Breast epithelium (tissue), 4 donors: ENCODE data around the gene MYH9. TPM values are rescaled to one million over a fixed set of nuclear protein-coding genes. Genes with fewer than 3 reads are reported as not detected.

Source experiments
- DNase-seq, 2 donors: peaks; one replicate each; pipeline ENCODE4 v3.0.0-alpha.2; 2019; ENCODE audit warnings: low spot score in 2 of 2
- H3K27ac ChIP-seq, 2 donors: fragments of 200-600 bp; sonication (generic) in 1 of 2; one replicate each; pipeline ENCODE4 v1.5.1; 2016 to 2019; ENCODE audit warnings: mild to moderate bottlenecking in 1 of 2
- H3K27me3 ChIP-seq, 2 donors: fragments of 200-600 bp; sonication (generic) in 1 of 2; one replicate each; pipeline versions ENCODE4 v1.5.1 to v1.6.0; 2017 to 2019; ENCODE audit warnings: control low read depth in 1 of 2, mild to moderate bottlenecking in 1 of 2
- H3K36me3 ChIP-seq: fragments of 200-600 bp; one replicate; pipeline ENCODE4 v1.5.1; 2019
- H3K4me1 ChIP-seq, 2 donors: fragments of 200-600 bp; sonication (generic); one replicate each; pipeline ENCODE4 v1.5.1; 2016 to 2019; ENCODE audit warnings: control low read depth in 1 of 2
- H3K4me3 ChIP-seq, 3 donors: fragments of 200-600 bp; sonication (generic); 1 replicate in 2 of 3; 2 replicates in 1 of 3; pipeline ENCODE4 v1.5.1; 2016 to 2019; ENCODE audit warnings: mild to moderate bottlenecking in 3 of 3, moderate library complexity in 2 of 3
- H3K9me3 ChIP-seq, 2 donors: fragments of 200-600 bp; sonication (generic) in 1 of 2; one replicate each; pipeline ENCODE4 v1.5.1; 2016 to 2019; ENCODE audit warnings: control low read depth in 1 of 2
- POLR2A ChIP-seq: fragments of 450-650 bp; IDR thresholded peaks from one replicate; pipeline ENCODE4 v1.6.1; 2016; ENCODE audit warnings: antibody characterized with exemption, mild to moderate bottlenecking, moderate library complexity
- POLR2AphosphoS5 ChIP-seq, 3 donors: sonication (generic); formaldehyde crosslinking; IDR thresholded peaks; one replicate each; pipeline ENCODE4 v1.6.1; 2017; ENCODE audit warnings: antibody characterized with exemption in 3 of 3
- intact Hi-C: fragments of 100-400 bp; cut with DNase I; formaldehyde crosslinking; loops from one replicate; pipeline ENCODE4 v1.15.1; 2023; ENCODE audit warnings: low total_unique reads
- total RNA-seq, 3 donors: library from RNA; depleted of rRNA; stranded (reverse); fragments of >200 nt; gene quantifications; one replicate each; pipeline ENCODE4 v1.1.0, GENCODE V29; 2016
- TF ChIP-seq, protein P1 (sequence below), 3 donors: fragments of 450-650 bp; IDR thresholded peaks; one replicate each; pipeline ENCODE4 v1.5.1; 2016 to 2017; ENCODE audit warnings: antibody characterized with exemption in 3 of 3, mild to moderate bottlenecking in 3 of 3, moderate library complexity in 3 of 3

Gene MYH9
- total RNA-seq, 3 donors from 2014 or later = 169 to 392 (median 268) TPM

DNA sequence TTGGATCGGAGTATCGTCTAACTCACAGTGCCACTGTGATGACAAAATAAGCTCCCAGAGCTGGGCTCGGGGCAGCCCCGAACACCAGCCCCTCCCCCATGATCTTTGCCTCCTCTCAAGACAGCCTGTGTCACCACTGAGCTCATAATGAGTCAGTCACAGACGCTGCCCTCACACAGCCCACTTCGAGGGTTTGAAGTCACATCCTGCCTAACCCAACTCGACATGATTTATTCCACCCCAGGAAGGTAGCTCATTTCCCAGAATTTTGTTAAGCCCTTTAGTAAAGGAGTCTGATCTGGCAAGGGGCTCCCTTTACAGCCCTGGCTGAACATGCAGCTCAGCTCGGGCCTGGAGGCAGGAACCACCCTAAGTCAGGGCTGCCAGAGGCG, 22.8 kb downstream of the MYH9 start:
- Histone ChIP-seq H3K9me3 (no peaks in the 10 kb centered on the region), H3K27ac (peak overlapping the region; percentile 92), H3K36me3 (no peaks in the 10 kb centered on the region), H3K4me1 (peaks cover 52 to 88% of the 10 kb centered on the region in 2 donors), H3K27me3 (no peaks in the 10 kb centered on the region), H3K4me3 (peak overlapping the region in 1 of 3 donors; percentile 0)
- no peak for DNase-seq
- intact Hi-C loops = no loop called here
- TF ChIP-seq POLR2A = no peak
- TF ChIP-seq POLR2AphosphoS5 (IDR thresholded peaks at IDR 0.05) = peak; percentile 11 to 49 (median 47)
- TF ChIP-seq, protein P1, sequence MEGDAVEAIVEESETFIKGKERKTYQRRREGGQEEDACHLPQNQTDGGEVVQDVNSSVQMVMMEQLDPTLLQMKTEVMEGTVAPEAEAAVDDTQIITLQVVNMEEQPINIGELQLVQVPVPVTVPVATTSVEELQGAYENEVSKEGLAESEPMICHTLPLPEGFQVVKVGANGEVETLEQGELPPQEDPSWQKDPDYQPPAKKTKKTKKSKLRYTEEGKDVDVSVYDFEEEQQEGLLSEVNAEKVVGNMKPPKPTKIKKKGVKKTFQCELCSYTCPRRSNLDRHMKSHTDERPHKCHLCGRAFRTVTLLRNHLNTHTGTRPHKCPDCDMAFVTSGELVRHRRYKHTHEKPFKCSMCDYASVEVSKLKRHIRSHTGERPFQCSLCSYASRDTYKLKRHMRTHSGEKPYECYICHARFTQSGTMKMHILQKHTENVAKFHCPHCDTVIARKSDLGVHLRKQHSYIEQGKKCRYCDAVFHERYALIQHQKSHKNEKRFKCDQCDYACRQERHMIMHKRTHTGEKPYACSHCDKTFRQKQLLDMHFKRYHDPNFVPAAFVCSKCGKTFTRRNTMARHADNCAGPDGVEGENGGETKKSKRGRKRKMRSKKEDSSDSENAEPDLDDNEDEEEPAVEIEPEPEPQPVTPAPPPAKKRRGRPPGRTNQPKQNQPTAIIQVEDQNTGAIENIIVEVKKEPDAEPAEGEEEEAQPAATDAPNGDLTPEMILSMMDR (IDR thresholded peaks at IDR 0.05) = no peak

- peak overlapping the region; percentile 92 for H3K27ac ChIP-seq
- intact Hi-C loops = no loop called here
Measured at GRCh38 chr22:36364255-36365019, 23.3 kb downstream of the MYH9 start.

GRCh38 chr22:36363349-36363981, 24.3 kb downstream of the MYH9 start:
- Histone ChIP-seq H3K4me1 (peaks cover 57 to 82% of the 10 kb centered on the region in 2 donors), H3K4me3 (peak overlapping the region in 1 of 3 donors; percentile 34), H3K36me3 (no peaks in the 10 kb centered on the region), H3K27ac (peak overlapping the region; percentile 92), H3K9me3 (no peaks in the 10 kb centered on the region), H3K27me3 (no peaks in the 10 kb centered on the region)
- DNase-seq = no peak
- TF ChIP-seq POLR2A = no peak
- TF ChIP-seq, protein P1 (IDR thresholded peaks at IDR 0.05) = no peak
- no peak for TF ChIP-seq POLR2AphosphoS5 (IDR thresholded peaks at IDR 0.05)
- intact Hi-C loops = no loop called here

More at GRCh38 chr22:36364255-36365019, 23.3 kb downstream of the MYH9 start:
- Histone ChIP-seq H3K36me3 (no peaks in the 10 kb centered on the region), H3K9me3 (no peaks in the 10 kb centered on the region), H3K27me3 (no peaks in the 10 kb centered on the region), H3K4me1 (peaks cover 51 to 88% of the 10 kb centered on the region in 2 donors), H3K4me3 (peak overlapping the region in 1 of 3 donors; percentile 0)
- no peak for DNase-seq
- peak in 1 of 3 donors; percentile 6 for TF ChIP-seq POLR2AphosphoS5 (IDR thresholded peaks at IDR 0.05)
- TF ChIP-seq, protein P1 (IDR thresholded peaks at IDR 0.05) = no peak
- no peak for TF ChIP-seq POLR2A

GRCh38 chr22:36362932-36363331, 24.8 kb downstream of the MYH9 start:
- H3K9me3 ChIP-seq = no peaks in the 10 kb centered on the region
- intact Hi-C loops = no loop called here

More at GRCh38 chr22:36362932-36363331, 24.8 kb downstream of the MYH9 start:
- Histone ChIP-seq H3K27ac (peak overlapping the region; percentile 92), H3K36me3 (no peaks in the 10 kb centered on the region), H3K4me3 (peak overlapping the region in 1 of 3 donors; percentile 34), H3K27me3 (no peaks in the 10 kb centered on the region), H3K4me1 (peaks cover 54 to 77% of the 10 kb centered on the region in 2 donors)
- TF ChIP-seq POLR2A (no peak), POLR2AphosphoS5 (IDR thresholded peaks at IDR 0.05) (no peak)
- TF ChIP-seq, protein P1 (IDR thresholded peaks at IDR 0.05) = no peak
- no peak for DNase-seq
